ENCODE data around the gene KCNH8.

KCNH8 gene

DNA sequence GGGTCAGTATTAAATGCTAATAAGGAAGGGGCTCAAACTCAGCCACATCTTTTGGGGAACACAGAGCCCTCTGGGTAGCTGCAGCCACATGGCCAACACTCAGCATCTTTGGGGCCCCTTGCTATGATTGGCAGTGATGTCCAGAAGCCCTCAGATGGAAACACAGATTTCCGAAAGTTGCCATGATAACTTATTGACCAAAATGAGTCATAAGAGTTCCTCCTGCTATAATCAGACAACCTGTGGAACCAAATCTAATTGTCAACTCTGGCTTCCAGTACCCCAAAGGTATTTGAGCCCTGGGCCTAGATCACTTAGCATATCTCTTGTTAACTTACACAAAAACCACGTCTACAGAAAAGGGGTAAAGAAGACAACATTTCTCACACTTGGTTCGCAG lies 392.2 kb downstream of the KCNH8 start:
- DNase-seq (ENCODE audit: low read depth) = no peak
- no peak overlapping the region for H3K4me3 ChIP-seq (ENCODE audit: low read depth, low read length)
- in situ Hi-C loops (cut with HindIII; ENCODE audit: low sequenced_read_pairs) = no loop called here
- TF ChIP-seq, protein P1, sequence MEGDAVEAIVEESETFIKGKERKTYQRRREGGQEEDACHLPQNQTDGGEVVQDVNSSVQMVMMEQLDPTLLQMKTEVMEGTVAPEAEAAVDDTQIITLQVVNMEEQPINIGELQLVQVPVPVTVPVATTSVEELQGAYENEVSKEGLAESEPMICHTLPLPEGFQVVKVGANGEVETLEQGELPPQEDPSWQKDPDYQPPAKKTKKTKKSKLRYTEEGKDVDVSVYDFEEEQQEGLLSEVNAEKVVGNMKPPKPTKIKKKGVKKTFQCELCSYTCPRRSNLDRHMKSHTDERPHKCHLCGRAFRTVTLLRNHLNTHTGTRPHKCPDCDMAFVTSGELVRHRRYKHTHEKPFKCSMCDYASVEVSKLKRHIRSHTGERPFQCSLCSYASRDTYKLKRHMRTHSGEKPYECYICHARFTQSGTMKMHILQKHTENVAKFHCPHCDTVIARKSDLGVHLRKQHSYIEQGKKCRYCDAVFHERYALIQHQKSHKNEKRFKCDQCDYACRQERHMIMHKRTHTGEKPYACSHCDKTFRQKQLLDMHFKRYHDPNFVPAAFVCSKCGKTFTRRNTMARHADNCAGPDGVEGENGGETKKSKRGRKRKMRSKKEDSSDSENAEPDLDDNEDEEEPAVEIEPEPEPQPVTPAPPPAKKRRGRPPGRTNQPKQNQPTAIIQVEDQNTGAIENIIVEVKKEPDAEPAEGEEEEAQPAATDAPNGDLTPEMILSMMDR (IDR thresholded peaks at IDR 0.05; ENCODE audit: low read depth, low read length, missing control alignments) = no peak

DNA sequence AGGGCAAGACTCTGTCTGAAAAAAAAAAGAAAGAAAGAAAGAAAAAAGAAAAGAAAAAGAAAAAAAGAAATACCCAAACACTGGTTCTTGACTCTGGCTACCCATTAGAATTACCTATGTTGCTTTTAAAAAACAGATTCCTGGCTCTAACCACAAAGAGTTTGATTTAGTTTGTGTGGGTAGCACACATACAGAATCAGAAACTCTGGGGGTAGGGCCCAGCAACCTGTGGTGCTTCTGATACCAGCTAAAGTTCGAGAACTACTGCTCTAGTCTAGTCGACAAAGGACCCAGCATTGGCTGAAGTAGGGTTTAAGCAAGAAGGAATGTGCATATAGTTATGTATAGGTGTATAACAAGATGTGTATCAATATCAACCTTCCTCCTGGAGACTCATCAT lies 393.0 kb downstream of the KCNH8 start:
- in situ Hi-C loops (cut with HindIII; ENCODE audit: low sequenced_read_pairs) = no loop called here
- no peak for DNase-seq (ENCODE audit: low read depth)
- no peak overlapping the region for H3K4me3 ChIP-seq (ENCODE audit: low read depth, low read length)
- TF ChIP-seq, protein P1 (IDR thresholded peaks at IDR 0.05; ENCODE audit: low read depth, low read length, missing control alignments) = no peak

DNA sequence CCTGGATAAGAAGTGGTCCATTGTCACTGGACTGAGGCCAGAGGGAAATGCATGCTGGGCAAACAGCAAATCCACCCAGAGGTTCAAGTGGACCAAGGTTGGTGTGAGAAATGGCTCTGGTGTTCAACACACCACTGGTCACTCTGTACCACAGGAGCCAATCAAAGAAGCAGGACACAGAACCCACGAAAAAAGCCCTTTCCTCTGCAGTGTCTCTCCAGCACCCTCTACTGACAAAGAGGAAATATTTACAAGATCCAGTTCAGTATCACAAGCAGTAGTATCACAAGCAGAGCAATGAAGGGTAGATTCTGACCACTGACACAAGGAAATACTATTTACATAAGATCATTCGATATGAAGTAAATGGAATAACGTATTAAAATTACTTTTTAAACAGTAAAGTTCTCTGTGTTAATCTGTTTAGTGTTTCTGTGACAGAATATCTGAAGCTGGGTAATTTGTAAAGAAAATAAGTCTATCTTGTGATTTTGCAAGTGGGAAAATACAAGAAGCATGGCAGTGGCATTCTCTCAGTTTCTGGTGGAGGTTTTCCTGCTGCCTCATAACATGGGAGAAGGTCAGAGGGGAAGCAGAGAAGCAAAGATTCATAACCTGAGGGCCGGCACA lies 395.0 kb downstream of the KCNH8 start:
- in situ Hi-C loops (cut with HindIII; ENCODE audit: low sequenced_read_pairs) = no loop called here
- TF ChIP-seq, protein P1 (IDR thresholded peaks at IDR 0.05; ENCODE audit: low read depth, low read length, missing control alignments) = peak; percentile 47
- no peak for DNase-seq (ENCODE audit: low read depth)
- H3K4me3 ChIP-seq (ENCODE audit: low read depth, low read length) = no peak overlapping the region

DNA sequence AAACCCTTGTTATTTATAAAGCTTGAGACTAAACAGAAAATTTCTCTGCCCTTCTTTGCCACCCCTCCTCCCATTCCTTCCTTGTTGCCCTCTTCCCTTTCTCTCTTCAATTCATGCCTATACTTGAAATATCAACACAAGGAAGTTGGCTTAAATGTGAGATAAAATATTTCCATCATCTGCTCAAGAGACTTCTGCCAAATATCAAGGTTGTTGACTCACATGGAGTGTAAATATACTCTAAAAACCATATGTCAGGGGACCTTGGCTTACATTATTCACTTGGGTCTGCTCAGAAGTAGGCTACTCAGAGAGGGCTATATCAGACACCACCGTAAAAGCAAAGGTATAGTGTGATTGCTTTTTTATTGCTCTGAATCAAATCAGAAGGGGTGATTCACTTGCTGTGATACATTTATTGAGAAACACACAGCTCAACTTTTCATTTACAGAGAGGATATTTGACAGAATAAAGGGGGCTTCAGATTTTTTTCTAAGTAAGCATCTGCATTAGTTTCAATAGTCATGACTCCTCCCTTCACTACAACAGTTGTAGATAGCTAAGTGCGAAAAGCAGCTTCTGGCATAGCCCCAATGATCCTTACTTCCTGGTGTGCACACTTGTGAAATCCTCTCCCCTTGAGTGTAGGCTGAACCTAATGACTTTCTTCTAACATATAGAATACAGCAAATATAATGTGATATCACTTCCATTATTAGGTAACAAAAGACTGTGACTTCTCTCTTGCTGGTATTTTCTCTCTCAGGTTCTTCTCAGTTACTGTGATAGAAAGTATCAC lies 399.6 kb downstream of the KCNH8 start:
- DNase-seq (ENCODE audit: low read depth) = no peak
- in situ Hi-C loops (cut with HindIII; ENCODE audit: low sequenced_read_pairs) = no loop called here
- no peak overlapping the region for H3K4me3 ChIP-seq (ENCODE audit: low read depth, low read length)

GRCh38 chr3:19559724-19560442 lies 411.6 kb downstream of the KCNH8 start:
- no peak for DNase-seq (ENCODE audit: low read depth)
- TF ChIP-seq, protein P1 (IDR thresholded peaks at IDR 0.05; ENCODE audit: low read depth, low read length, missing control alignments) = no peak
- in situ Hi-C loops (cut with HindIII; ENCODE audit: low sequenced_read_pairs) = no loop called here
- H3K4me3 ChIP-seq (ENCODE audit: low read depth, low read length) = no peak overlapping the region

More for the DNA sequence above, 399.6 kb downstream of the KCNH8 start:
- TF ChIP-seq, protein P1 (IDR thresholded peaks at IDR 0.05; ENCODE audit: low read depth, low read length, missing control alignments) = no peak

GRCh38 chr3:19573644-19574043 lies 425.3 kb downstream of the KCNH8 start:
- in situ Hi-C loops (cut with HindIII; ENCODE audit: low sequenced_read_pairs) = no loop called here
- TF ChIP-seq, protein P1 (IDR thresholded peaks at IDR 0.05; ENCODE audit: low read depth, low read length, missing control alignments) = no peak
- H3K4me3 ChIP-seq (ENCODE audit: low read depth, low read length) = no peak overlapping the region
- no peak for DNase-seq (ENCODE audit: low read depth)

Data from astrocyte of the cerebellum (primary cell).